22Rv1 (cell line): ENCODE data around the gene FAM107B.

Experiments used
- ZFX ChIP-seq: fragments of 450-650 bp; IDR thresholded peaks from 2 replicates; pipeline ENCODE4 v1.6.1; 2017; ENCODE audit warnings: antibody characterized with exemption, borderline replicate concordance
- TF ChIP-seq, protein P1 (sequence below): fragments of 450-650 bp; IDR thresholded peaks from 2 replicates; pipeline ENCODE4 v1.5.1; 2017; ENCODE audit warnings: mild to moderate bottlenecking

DNA sequence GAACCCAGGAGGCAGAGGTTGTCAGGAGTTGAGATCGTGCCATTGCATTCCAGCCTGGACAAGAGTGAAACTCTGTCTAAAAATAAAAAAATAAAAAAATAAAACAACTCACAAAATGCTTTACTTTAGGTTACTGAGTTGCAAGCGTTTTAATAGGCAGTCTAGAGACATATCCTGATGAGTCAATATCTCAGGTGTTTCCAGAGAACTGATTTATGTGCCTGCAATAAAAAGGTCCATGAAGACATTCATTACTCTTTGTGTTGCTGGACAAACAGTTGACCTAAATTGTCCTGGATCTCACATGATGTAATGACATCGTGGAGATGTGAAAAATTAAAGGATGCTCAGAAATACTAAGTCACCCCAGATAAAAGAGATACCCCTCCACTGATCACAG is 31.6 kb upstream of the FAM107B start:
- TF ChIP-seq, protein P1, sequence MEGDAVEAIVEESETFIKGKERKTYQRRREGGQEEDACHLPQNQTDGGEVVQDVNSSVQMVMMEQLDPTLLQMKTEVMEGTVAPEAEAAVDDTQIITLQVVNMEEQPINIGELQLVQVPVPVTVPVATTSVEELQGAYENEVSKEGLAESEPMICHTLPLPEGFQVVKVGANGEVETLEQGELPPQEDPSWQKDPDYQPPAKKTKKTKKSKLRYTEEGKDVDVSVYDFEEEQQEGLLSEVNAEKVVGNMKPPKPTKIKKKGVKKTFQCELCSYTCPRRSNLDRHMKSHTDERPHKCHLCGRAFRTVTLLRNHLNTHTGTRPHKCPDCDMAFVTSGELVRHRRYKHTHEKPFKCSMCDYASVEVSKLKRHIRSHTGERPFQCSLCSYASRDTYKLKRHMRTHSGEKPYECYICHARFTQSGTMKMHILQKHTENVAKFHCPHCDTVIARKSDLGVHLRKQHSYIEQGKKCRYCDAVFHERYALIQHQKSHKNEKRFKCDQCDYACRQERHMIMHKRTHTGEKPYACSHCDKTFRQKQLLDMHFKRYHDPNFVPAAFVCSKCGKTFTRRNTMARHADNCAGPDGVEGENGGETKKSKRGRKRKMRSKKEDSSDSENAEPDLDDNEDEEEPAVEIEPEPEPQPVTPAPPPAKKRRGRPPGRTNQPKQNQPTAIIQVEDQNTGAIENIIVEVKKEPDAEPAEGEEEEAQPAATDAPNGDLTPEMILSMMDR, result no peak
- TF ChIP-seq ZFX, result no peak
